Measurements from ENCODE around the gene WDR3.

WDR3 gene

DNA sequence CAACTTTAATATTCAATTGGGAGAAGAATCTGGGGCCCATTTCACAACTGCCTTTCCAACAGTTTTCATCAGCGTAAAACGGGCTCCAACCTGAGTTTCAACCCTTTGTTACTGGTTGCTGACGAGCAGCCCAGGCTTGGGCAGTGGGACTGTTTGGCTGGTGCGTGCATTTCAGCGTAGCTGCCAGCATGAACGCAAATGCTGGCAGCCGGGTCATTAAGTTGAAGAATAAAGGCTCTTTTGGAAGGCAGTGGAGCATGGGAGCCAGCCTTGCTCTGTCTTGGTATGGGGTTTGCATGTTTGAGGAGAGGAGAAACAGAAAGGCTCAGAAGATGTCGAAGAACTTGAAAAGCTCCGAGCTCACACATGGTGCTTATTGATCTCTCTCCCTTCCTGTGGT, 40.7 kb downstream of the WDR3 start:
- no peak overlapping the region for H3K9ac ChIP-seq (ENCODE audit: low read depth, low read length, poor library complexity, severe bottlenecking)
- no peaks in the 10 kb centered on the region for H3K79me2 ChIP-seq (ENCODE audit: insufficient read depth, low read length)
- H3K9me3 ChIP-seq (ENCODE audit: insufficient read depth, low read depth, low read length) = no peaks in the 10 kb centered on the region
- no peaks in the 10 kb centered on the region for H4K20me1 ChIP-seq (ENCODE audit: insufficient read depth, low read length, poor library complexity, severe bottlenecking)
- H3K4me1 ChIP-seq (ENCODE audit: insufficient read depth, low read length, poor library complexity, severe bottlenecking) = no peaks in the 10 kb centered on the region
- no peaks in the 10 kb centered on the region for H3F3A ChIP-seq (ENCODE audit: low read depth)
- H3K36me3 ChIP-seq (ENCODE audit: insufficient read depth, low read length) = no peaks in the 10 kb centered on the region
- no peak overlapping the region for H3K4me3 ChIP-seq (ENCODE audit: low read length, poor library complexity, severe bottlenecking)
- H3K4me2 ChIP-seq (ENCODE audit: low read depth, low read length, poor library complexity, severe bottlenecking) = no peak overlapping the region
- H2AFZ ChIP-seq (ENCODE audit: low read length) = no peak overlapping the region
- no peaks in the 10 kb centered on the region for H3K27me3 ChIP-seq (ENCODE audit: insufficient read depth, low read length, poor library complexity, severe bottlenecking)
- TF ChIP-seq EZH2phosphoT487 (IDR thresholded peaks at IDR 0.05; ENCODE audit: borderline replicate concordance) = no peak
- TF ChIP-seq, protein P1, sequence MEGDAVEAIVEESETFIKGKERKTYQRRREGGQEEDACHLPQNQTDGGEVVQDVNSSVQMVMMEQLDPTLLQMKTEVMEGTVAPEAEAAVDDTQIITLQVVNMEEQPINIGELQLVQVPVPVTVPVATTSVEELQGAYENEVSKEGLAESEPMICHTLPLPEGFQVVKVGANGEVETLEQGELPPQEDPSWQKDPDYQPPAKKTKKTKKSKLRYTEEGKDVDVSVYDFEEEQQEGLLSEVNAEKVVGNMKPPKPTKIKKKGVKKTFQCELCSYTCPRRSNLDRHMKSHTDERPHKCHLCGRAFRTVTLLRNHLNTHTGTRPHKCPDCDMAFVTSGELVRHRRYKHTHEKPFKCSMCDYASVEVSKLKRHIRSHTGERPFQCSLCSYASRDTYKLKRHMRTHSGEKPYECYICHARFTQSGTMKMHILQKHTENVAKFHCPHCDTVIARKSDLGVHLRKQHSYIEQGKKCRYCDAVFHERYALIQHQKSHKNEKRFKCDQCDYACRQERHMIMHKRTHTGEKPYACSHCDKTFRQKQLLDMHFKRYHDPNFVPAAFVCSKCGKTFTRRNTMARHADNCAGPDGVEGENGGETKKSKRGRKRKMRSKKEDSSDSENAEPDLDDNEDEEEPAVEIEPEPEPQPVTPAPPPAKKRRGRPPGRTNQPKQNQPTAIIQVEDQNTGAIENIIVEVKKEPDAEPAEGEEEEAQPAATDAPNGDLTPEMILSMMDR (conservative IDR thresholded peaks at IDR 0.05; ENCODE audit: low read length) = no peak
- H3K9me2 ChIP-seq (replicated peaks; ENCODE audit: low read depth, low read length) = no peaks in the 10 kb centered on the region

DNA sequence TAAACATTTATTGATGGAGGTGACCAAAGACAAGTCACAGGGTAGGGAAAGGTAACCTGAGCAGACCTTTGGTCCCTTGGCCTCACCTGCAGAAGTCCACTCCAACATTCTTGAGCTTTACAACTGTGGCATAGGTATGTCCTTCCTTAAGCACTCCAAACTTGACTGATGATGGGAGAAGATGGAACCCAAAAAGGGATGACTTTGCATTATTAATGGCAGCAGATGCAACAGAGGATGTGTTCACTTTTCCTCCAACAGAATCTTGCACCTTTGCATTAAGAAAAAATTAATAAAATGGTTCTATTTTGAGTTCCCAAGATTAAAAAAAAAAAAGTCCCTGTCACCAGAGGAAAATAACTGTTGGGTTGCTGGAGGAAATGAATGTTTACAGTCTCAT, 42.2 kb downstream of the WDR3 start:
- Histone ChIP-seq H3K9me2 (replicated peaks; ENCODE audit: low read depth, low read length) (no peaks in the 10 kb centered on the region), H3K27me3 (ENCODE audit: insufficient read depth, low read length, poor library complexity, severe bottlenecking) (no peaks in the 10 kb centered on the region), H4K20me1 (ENCODE audit: insufficient read depth, low read length, poor library complexity, severe bottlenecking) (no peaks in the 10 kb centered on the region), H3K4me2 (ENCODE audit: low read depth, low read length, poor library complexity, severe bottlenecking) (no peak overlapping the region), H3K4me1 (ENCODE audit: insufficient read depth, low read length, poor library complexity, severe bottlenecking) (no peaks in the 10 kb centered on the region), H3K79me2 (ENCODE audit: insufficient read depth, low read length) (no peaks in the 10 kb centered on the region), H3K36me3 (ENCODE audit: insufficient read depth, low read length) (no peaks in the 10 kb centered on the region), H2AFZ (ENCODE audit: low read length) (no peak overlapping the region), H3K4me3 (ENCODE audit: low read length, poor library complexity, severe bottlenecking) (no peak overlapping the region), H3K9ac (ENCODE audit: low read depth, low read length, poor library complexity, severe bottlenecking) (no peak overlapping the region), H3F3A (ENCODE audit: low read depth) (no peaks in the 10 kb centered on the region), H3K9me3 (ENCODE audit: insufficient read depth, low read depth, low read length) (no peaks in the 10 kb centered on the region)
- TF ChIP-seq, protein P1 (conservative IDR thresholded peaks at IDR 0.05; ENCODE audit: low read length) = no peak
- TF ChIP-seq EZH2phosphoT487 (IDR thresholded peaks at IDR 0.05; ENCODE audit: borderline replicate concordance) = no peak

DNA sequence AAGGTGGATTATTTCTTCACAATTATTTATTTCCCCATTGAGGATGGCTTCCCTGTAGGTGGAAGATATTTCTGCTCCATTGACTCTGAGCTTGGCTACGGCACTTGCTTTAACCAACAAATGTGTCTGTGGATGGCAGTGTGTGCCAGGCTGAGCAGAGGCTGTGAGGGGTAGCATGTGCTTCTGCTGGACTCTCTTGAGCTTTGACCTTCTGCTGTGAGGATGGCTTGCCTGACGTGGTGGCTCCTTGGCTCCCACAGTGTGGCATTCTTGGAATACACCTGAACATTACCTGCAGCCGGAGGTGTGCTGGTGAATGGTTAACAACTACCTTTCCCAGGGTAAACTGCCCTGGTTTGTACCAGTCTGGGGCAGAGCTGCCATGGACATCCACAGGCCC, 46.8 kb downstream of the WDR3 start:
- TF ChIP-seq, protein P1 (conservative IDR thresholded peaks at IDR 0.05; ENCODE audit: low read length) = no peak
- TF ChIP-seq EZH2phosphoT487 (IDR thresholded peaks at IDR 0.05; ENCODE audit: borderline replicate concordance) = no peak
- Histone ChIP-seq H3K4me2 (ENCODE audit: low read depth, low read length, poor library complexity, severe bottlenecking) (no peak overlapping the region), H4K20me1 (ENCODE audit: insufficient read depth, low read length, poor library complexity, severe bottlenecking) (no peaks in the 10 kb centered on the region), H3K4me3 (ENCODE audit: low read length, poor library complexity, severe bottlenecking) (no peak overlapping the region), H3K4me1 (ENCODE audit: insufficient read depth, low read length, poor library complexity, severe bottlenecking) (no peaks in the 10 kb centered on the region), H3K79me2 (ENCODE audit: insufficient read depth, low read length) (no peaks in the 10 kb centered on the region), H3K36me3 (ENCODE audit: insufficient read depth, low read length) (no peaks in the 10 kb centered on the region), H3K27me3 (ENCODE audit: insufficient read depth, low read length, poor library complexity, severe bottlenecking) (no peaks in the 10 kb centered on the region), H3K9me2 (replicated peaks; ENCODE audit: low read depth, low read length) (no peaks in the 10 kb centered on the region), H3F3A (ENCODE audit: low read depth) (no peaks in the 10 kb centered on the region), H3K9me3 (ENCODE audit: insufficient read depth, low read depth, low read length) (no peaks in the 10 kb centered on the region), H3K9ac (ENCODE audit: low read depth, low read length, poor library complexity, severe bottlenecking) (no peak overlapping the region), H2AFZ (ENCODE audit: low read length) (no peak overlapping the region)
